Measurements from ENCODE around the gene GNE.

Gene GNE

DNA sequence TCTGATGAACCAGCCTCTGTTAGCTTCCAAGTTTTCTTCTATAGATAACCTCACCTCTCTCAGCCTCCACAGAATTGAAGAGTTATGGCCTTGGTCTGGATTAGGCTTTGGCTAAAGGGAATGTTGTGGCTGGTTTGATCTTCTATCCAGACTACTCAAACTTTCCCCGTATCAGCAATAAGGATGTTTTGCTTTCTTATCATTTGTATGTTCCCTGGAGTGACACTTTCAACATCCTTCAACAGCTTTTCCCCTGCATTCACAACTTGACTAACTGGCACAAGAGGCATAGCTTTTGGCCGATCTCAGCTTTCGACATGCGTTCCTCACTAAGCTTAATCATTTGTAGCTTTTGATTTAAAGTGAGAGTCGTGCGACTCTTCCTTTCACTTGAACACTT is 28.1 kb upstream of the GNE start:
- Histone ChIP-seq H3K36me3 (no peaks in the 10 kb centered on the region), H3K27me3 (ENCODE audit: insufficient read depth, low read depth, severe bottlenecking) (no peaks in the 10 kb centered on the region), H3K27ac (no peak overlapping the region), H3K9me3 (ENCODE audit: severe bottlenecking) (no peaks in the 10 kb centered on the region), H3K4me3 (ENCODE audit: low read depth, low read length) (no peak overlapping the region)
- TF ChIP-seq, protein P1, sequence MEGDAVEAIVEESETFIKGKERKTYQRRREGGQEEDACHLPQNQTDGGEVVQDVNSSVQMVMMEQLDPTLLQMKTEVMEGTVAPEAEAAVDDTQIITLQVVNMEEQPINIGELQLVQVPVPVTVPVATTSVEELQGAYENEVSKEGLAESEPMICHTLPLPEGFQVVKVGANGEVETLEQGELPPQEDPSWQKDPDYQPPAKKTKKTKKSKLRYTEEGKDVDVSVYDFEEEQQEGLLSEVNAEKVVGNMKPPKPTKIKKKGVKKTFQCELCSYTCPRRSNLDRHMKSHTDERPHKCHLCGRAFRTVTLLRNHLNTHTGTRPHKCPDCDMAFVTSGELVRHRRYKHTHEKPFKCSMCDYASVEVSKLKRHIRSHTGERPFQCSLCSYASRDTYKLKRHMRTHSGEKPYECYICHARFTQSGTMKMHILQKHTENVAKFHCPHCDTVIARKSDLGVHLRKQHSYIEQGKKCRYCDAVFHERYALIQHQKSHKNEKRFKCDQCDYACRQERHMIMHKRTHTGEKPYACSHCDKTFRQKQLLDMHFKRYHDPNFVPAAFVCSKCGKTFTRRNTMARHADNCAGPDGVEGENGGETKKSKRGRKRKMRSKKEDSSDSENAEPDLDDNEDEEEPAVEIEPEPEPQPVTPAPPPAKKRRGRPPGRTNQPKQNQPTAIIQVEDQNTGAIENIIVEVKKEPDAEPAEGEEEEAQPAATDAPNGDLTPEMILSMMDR (IDR thresholded peaks at IDR 0.05; ENCODE audit: low read depth, low read length): no peak
- no peak for DNase-seq

DNA sequence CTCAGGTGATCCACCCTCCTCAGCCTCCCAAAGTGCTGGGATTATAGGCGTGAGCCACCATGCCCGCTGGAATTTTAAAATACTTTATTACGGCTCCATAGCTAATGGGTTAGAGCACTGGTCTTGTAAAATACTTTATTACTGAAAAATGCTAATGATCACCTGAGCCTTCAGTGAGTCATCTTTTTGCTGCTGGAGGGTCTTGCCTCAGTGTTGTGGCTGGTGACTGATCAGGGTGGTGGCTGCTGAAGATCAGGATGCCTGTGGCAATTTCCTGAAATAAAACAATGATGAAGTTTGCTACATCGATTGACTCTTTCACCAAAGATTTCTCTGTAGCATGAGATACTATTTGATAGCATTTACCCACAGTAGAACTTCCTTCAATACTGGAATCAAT is 26.0 kb upstream of the GNE start:
- no peaks in the 10 kb centered on the region for H3K27me3 ChIP-seq (ENCODE audit: insufficient read depth, low read depth, severe bottlenecking)
- no peak for DNase-seq
- H3K9me3 ChIP-seq (ENCODE audit: severe bottlenecking): no peaks in the 10 kb centered on the region
- H3K4me3 ChIP-seq (ENCODE audit: low read depth, low read length): no peak overlapping the region
- no peak overlapping the region for H3K27ac ChIP-seq
- TF ChIP-seq, protein P1 (IDR thresholded peaks at IDR 0.05; ENCODE audit: low read depth, low read length): no peak
- no peaks in the 10 kb centered on the region for H3K36me3 ChIP-seq

DNA sequence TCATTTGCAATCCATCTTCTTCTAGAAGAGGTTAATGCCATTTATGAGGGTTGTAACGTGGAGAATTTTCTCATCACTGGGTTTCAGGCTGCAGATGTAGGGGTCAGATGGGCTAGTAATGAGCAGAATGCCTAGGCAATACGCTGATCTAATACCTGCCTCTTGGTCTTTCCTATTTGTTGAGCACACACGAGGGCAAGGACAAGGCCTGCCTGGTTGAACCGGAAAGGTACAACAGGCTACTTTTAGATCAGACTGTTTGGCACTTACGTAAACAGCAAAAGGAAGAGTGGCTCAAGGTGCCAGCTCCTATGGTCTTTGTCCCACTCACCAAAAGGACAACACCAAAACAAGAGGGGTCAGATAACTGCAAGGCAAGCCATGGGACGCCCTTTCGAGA is 24.0 kb upstream of the GNE start:
- Histone ChIP-seq H3K27me3 (ENCODE audit: insufficient read depth, low read depth, severe bottlenecking) (no peaks in the 10 kb centered on the region), H3K27ac (no peak overlapping the region), H3K4me3 (ENCODE audit: low read depth, low read length) (no peak overlapping the region), H3K36me3 (no peaks in the 10 kb centered on the region), H3K9me3 (ENCODE audit: severe bottlenecking) (no peaks in the 10 kb centered on the region)
- no peak for DNase-seq
- TF ChIP-seq, protein P1 (IDR thresholded peaks at IDR 0.05; ENCODE audit: low read depth, low read length): no peak

DNA sequence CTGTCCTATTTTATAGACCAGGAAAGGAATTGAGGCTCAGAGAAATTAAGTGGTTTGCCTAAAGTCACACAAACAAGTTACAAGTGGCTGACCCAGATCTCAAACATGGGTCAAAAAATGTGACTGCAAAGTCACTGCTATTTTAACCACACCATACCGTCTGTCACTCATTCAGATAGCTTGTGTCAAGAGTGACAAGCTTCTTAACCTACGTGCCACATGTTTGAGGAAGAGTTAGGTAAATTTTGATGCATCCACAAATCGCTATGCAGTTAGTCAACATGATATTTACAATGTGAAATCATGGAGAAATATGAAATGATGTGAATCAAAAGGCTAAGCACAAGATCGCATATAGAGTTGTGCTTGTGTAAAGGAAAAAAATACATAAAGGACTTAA is 22.7 kb upstream of the GNE start:
- DNase-seq: no peak
- TF ChIP-seq, protein P1 (IDR thresholded peaks at IDR 0.05; ENCODE audit: low read depth, low read length): no peak
- no peak overlapping the region for H3K4me3 ChIP-seq (ENCODE audit: low read depth, low read length)
- H3K27ac ChIP-seq: no peak overlapping the region
- H3K27me3 ChIP-seq (ENCODE audit: insufficient read depth, low read depth, severe bottlenecking): no peaks in the 10 kb centered on the region
- H3K36me3 ChIP-seq: no peaks in the 10 kb centered on the region
- H3K9me3 ChIP-seq (ENCODE audit: severe bottlenecking): no peaks in the 10 kb centered on the region

DNA sequence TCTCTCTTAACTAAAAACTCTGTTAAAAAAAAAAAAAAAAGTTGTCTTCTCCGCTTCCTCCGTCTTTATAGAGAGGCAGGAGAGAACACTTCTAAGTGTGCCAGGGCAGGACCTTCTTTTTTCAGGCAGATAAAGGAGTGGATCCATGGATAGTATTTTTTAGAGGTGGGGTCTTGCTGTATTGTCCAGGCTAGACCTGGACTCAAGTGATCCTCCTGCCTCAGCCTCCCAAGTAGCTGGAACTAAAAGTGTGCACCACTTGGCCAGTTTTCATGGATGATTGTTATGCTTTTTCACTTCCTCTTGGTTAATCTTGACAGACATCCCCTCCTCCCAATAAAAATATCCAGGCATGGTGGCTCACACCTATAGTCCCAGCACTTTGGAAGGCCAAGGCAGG is 20.0 kb upstream of the GNE start:
- no peak for DNase-seq
- Histone ChIP-seq H3K36me3 (no peaks in the 10 kb centered on the region), H3K9me3 (ENCODE audit: severe bottlenecking) (no peaks in the 10 kb centered on the region), H3K27me3 (ENCODE audit: insufficient read depth, low read depth, severe bottlenecking) (no peaks in the 10 kb centered on the region), H3K4me3 (ENCODE audit: low read depth, low read length) (no peak overlapping the region), H3K27ac (no peak overlapping the region)
- TF ChIP-seq, protein P1 (IDR thresholded peaks at IDR 0.05; ENCODE audit: low read depth, low read length): no peak

DNA sequence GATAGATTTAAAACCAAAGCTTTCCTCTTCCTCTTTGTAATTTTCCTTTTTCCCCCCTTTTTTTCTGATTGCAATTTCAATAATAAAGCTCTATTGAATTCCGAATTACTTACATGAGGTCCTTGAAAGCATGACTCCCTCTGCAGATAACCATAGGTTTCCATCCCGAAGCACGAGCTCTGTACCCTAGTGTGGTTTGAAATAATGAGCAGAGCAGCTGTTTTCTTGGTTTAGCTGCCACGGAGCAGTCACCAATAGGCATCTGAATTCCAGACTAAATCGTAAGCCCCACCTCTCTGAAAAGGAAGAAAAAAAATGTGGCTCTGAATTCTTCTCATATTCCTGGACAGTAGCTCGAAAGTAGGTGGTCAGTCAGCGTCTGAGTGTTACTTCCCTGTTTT is 18.5 kb upstream of the GNE start:
- Histone ChIP-seq H3K27ac (no peak overlapping the region), H3K36me3 (no peaks in the 10 kb centered on the region), H3K4me3 (ENCODE audit: low read depth, low read length) (no peak overlapping the region), H3K9me3 (ENCODE audit: severe bottlenecking) (no peaks in the 10 kb centered on the region), H3K27me3 (ENCODE audit: insufficient read depth, low read depth, severe bottlenecking) (no peaks in the 10 kb centered on the region)
- TF ChIP-seq, protein P1 (IDR thresholded peaks at IDR 0.05; ENCODE audit: low read depth, low read length): no peak
- no peak for DNase-seq
